HG03469 (cell line): Measurements from ENCODE around the gene ASIC2.

Experiments
- ATAC-seq: cut with Tn5 transposase; IDR thresholded peaks from one replicate; pipeline ENCODE4 v1.9.1; 2021; ENCODE audit warnings: mild to moderate bottlenecking, moderate library complexity, moderate number of reproducible peaks; ENCODE audit not compliant: unreplicated experiment

The ASIC2 gene

DNA sequence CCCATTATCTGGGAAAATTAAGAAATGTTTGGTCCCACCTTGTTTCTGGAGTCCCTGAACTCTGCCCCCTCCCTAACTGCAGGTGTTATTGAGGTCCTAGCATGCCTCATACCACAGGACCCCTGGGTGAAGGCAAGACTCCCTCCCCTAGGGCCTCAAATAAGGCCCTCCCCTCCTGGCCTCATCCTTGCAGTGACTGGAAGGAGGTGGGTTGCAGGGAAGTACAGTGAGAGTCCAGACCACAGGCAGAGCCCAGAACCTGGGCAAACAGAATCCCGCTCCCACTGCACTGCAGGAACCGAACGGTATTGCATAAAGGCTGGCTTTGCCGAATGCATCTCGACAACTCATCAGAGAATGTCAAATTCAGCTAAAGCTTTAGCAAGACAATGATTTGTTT lies 126.6 kb downstream of the ASIC2 start:
- ATAC-seq: no peak

DNA sequence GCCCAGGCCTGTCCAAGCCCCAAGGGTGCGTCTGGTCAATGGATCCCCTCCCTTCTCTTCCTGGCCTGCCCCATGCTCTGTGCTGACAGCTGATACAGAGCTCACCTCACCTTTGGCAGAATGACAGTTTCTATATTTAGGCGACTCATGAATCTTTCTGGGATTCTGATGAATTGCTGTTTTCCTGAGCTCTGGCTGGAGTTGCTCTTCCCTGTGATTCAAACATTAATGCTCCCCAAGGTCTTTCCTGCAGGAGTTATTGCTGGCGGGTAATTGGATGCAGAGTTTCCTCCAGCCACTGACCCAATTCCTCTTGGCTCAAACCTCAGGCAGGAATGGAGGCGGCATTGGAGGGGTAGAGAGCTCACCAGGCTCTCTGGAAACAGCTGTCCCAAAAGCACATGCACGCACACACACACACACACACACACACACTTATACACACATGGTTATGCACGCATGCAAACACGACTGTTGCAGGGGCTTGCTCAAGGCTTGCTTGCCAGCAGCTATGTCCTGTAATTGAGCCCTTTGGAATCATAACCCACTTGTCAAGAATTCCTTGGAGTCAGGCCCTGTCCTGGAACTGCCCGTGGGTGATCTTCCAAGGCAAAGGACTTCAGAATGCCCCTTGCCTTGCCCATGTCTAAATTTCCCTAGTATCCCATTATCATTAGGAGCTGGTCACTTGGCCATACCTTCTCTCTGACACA lies 128.8 kb downstream of the ASIC2 start:
- ATAC-seq: no peak

DNA sequence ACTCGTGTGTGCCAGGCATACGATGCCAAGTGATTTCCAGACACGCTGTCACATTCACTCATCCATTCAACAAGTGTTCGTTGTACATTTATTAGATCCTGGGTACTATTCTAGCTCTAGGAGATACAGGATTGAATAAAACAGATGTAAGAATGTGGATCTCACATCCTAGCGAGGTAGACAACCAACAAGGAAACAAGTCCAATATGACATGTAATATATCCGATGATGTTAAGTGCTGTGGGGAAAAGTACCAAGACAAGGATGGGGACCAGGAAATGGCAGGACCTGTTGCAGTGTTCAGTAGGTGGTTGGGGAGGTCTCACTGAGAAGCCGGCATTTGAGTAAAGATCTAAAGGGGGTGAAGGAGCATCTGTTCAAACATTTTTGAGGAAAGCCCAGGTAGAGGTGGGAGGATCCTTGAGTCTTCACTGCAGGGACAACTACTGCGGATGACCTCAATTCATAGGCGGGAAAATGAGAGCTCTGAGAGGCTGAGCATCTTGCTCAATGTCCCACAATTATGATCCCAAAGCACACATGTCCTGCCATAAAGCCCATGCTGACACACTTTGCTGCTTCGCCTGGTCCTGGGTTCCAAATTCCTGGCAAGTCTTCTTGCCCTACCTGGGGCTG lies 129.4 kb downstream of the ASIC2 start:
- ATAC-seq: no peak

DNA sequence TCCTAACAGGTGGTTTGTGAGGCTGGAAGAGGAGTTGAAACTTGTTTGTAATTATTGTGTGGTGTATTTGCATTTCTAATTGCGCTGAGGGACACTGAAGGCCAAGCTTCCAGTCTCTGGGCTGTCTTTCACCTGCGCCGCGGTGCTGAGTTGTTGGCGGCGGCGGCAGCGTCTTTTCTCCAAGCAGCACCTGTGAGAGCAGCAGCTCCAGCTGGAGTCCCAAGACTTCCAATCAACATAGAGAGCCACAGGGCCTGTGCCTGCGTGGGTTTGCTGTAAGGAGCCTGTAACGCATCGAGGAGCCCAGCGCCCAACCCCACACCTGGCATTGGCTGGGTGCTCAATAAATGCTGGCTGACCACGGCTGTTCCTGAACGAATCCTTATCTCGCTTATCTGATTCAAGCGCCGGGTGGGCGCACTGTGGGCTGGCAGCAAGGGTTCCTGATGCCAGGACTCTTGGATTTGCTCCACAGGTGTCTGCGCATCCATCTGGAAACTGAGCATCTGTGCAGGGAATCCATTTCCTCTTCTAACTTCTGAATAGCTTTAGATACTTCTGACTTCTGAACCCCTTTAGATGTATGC lies 138.1 kb downstream of the ASIC2 start:
- no peak for ATAC-seq

DNA sequence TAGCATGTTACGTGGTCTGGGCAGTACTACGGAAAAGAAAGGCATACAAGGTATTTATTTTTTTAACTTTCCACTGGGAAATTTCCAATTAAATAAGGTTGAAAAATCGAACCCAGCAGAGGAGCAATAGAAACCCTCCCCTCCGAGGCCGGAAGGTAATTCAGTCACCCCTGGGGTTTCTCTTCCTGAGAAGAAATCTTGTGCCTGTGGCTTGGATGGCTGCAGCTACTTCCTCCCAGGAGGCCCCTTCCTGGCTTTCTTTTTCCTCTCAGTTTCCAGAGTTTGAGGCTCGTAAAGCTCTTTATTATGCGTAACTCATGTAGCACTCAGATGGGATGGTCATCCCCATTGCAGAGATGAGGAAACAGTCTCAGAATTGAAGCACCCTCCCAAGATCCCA lies 140.3 kb downstream of the ASIC2 start:
- no peak for ATAC-seq

DNA sequence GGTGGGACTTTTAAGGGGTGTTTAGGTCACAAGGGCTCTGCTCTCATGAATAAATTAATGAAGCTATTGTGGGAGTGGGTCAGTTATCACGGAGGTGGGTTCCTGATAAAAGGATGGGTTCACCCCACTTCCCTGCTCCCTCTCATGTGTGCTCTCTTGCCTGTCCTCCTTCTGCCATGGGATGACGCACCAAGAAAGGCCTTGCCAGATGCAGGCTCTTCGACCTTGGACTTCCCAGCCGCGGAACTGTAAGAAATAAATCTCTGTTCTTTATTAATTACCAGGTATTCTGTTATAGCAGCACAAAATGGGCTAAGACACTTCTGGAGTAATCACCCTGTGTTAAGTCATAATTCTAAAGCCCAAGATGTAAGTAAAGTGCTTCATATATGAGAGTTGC lies 141.5 kb downstream of the ASIC2 start:
- no peak for ATAC-seq

DNA sequence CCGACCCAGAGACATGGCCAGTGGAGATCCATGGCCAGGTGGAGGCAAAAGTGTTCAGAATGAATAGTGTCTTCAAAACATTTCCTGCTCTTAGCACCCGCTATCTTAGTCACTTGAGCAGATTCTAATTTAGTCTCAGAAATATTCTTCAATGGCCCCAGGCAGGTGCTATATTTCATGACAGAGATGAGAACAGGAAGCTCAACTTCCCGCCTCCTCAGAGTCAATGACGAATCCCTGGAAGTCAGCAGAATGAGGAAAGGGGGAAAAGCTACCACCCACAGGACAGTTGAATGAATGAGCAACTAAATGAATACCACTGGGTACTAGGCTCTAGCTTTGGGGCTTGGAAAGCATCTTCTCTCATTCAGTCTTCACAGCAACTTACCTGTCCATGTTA lies 147.2 kb downstream of the ASIC2 start:
- ATAC-seq: no peak

DNA sequence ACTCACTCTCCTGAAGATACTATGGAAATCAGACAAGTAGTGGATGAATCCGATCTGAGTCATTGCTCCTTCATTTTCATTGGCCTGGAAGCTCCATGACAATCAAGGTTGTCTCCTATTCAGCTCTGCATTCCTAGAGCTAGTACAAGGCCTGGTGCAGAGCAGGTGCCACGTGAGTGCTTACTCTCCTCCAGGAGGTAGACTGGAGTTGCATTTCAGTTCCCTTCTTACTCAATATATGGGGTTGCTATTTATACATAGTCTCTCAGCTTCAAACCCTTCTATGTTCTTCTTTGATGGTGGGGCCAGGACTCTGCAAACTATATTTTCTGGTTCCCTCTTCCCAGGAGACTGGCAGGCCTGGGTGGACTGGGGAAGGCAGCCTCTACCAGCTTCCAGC lies 148.3 kb downstream of the ASIC2 start:
- no peak for ATAC-seq

DNA sequence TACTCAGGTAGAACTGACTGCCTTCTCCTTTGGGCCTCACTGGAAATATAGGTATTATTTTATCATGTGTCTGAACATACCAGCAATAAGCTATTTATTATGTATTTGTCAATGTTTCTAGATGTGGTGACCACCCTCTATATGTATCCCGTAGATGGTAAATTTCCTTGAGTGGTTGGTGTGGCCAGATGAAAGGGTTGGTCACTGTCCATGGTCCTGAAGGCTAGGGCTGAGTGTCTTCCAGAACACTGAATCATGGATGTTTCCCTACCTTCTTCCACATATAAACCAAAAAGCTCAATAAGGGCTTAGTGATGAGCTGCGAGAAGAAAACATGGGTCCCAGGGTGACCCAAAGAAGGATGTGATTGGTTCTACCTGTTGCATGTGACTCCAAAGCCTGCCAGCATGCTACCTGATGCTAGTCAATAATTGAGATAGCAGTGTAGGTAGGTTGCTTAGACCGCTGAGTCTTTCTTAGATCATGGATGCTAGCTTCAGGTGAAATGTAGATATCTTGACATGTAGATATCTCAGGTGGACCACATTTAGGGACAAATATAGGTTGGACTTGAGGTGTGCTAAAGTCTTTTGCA lies 150.3 kb downstream of the ASIC2 start:
- no peak for ATAC-seq

DNA sequence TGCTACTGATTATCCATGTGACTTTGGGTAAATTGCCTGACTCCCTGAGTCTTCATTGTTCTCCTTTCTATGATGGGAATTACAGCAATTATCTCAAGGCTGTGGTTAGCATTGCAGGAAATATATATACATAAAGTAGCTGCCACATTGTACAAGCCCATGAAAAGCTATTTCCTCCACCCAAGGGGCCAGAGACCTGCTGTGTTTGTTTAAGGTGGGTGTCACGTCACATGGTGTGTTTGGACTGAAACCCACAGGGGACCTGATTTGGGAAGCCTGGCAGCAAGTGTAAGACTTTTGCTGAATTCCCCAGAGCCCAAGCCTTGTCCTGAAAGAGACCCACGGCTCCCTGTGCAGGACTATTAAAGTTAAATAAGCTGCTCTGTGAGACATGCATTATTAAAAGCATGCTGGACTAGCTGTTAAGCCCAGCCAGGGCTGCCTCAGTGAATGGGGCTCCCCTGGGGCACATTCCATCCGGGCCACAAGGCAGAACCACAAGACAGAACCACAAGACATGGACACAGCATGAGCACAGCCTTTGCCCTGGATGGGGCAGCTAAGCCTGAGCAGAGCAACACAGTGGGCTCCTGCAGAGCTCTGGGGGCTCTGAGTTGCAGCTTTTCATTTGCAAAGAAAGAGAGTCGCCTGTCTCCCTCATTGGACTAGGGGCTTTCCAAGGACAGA lies 152.5 kb downstream of the ASIC2 start:
- ATAC-seq: no peak

DNA sequence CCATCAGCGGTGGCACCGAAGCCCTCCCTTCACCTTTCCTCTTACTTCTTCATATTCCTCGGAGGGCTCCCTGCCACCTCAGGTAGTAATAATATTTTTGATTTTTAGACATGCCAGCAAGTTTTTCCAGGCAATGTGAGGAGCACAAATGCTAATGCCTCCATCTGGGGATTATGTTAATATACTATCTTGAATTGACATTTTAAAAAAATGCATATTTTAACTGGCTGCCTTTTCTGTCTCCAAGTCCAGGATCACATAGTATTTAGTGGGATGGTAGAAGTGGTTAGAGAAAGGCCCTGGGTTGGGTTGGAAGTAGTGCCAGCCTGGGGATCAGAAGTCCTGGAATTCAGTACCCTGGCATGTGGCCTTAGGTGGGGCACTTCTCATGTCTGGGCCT lies 154.5 kb downstream of the ASIC2 start:
- no peak for ATAC-seq

DNA sequence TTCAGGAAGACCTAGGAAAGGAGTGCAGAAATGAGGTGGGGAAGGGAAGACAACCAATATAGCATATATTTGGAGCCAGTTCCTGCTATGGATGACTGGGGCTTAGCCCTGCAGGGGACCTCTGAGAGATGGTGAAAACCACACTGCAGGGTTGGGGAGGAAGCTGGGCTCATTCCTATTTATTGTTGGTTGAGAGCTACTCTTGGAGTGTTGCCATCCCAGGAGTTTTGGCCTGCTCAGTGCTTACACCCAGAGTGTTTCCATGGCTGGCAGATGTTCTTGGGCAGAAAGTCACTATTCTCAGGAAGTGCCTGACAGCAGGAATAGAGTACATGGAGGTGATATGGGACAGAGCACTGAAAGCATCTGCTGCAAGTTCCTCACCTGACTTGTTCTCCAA lies 155.7 kb downstream of the ASIC2 start:
- no peak for ATAC-seq

DNA sequence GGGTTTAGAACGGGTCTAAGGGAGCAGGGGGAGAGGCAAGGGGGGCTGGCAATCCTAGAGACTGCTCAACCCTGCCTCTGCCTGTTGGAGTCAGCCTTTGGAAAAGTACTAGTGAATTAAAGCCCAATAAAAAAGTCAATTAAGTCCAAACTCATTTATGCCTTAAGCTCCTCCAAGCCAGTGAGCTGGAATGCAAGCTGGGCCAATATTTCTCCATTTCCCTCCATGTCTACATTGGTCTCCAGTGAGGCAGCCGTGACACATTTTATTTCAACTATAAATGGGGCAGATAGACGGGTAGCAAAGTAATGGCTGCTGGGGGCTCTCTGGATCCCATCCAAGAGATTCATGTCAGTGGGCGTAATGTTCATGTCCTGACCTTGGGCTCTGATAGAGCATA lies 157.4 kb downstream of the ASIC2 start:
- no peak for ATAC-seq

DNA sequence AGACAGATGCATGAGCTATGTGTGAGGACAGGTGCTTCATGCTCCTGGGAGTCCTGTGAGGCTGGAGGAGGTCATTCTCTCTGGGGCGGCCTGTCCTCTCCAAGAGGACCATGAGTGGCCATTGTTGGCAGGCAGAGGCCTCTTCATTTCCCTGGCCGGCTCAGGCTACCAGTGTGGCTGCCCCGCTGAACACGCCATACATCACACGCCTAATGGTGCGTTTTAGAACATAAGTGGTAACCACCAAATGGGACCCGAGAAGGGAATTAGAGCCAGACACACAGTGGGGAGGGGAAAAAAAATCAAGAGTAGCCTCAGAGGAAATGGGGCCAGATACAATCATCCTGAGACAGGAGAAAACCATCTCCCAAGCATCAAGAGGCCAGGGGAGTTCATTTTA lies 161.5 kb downstream of the ASIC2 start:
- no peak for ATAC-seq

DNA sequence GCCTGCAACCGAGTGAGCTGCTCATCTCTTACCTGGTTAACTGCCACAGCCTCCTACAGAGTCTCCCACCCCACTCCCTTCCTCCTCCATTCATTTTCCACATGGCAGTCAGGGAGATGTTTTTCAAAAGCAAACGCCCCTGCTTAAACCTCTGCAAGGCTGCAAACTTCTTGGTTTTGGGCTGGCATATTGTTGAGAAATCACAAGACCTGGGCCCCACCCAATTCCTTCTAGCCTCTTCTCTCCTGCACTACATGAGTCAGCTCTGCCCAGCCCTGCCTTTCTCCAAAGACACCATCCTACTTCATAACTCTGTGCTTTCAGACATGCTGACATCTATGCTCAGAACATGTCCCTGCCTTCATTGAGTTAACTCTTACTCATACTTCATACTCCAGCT lies 165.4 kb downstream of the ASIC2 start:
- no peak for ATAC-seq

DNA sequence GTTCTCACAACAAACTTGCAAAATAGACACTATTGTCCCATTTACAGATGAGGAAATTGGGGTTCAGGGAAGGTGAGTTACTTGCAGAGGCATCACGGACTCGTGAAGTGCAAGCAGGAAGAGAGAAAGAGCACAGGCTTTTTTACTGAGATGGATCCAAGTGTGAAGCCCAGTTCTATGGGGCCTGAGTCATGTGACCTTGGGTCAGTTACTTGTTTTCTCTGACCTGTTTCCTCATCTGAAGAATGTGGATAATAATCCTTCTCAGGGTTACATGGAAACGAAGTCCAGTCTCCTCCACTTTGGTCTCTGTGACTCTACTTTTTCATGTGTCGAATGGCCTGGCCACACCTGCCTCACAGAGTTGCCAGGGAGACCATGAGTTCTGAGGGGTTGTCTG lies 167.0 kb downstream of the ASIC2 start:
- ATAC-seq: no peak

DNA sequence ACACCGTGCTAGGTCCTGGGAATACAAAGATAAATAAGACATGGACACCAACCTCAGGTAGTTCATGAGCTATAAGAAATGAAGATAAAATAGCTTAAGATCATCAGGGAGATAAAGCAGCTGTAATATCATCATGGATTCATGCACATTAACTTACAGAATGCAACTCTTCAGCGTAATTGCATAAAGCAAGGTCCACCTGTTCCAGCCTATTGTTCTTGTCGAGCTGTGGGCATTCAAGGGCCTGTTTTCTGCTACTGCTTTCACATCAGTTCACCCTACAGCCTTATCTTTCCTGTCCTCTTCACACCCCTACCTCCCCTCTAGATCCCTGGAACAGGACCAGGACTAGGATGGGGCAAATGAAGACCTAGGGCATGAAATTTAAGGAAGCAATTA lies 167.5 kb downstream of the ASIC2 start:
- ATAC-seq: no peak

DNA sequence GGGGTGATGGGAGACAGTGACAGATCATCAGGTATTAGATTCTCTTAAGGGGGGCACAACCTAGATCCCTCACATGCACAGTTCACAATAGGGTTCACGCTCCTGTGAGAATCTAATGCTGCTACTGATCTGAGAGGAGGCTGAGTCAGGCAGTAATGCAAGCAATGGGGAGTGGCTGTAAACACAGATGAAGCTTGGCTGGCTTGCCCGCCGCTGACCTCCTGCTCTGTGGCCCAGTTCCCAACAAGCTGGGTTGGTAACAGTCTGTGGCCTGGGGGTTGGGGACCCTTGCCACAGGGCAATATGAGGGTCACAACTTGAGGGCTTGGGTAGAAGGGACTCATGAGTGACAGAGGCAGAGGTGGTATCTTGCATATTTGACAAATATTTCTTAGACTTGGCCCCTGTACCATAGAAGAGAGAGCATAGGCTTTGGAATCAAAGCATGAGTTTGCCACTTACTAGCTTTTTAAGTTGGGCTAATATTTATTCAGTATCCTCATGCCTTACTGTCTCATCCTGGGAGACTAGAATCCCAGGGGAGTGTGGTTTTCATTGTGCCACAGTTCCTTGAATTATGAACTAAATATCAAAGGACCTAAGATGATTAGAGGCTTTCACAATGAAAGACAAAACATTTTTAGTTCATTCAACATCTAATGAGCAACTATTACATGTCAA lies 168.1 kb downstream of the ASIC2 start:
- no peak for ATAC-seq

DNA sequence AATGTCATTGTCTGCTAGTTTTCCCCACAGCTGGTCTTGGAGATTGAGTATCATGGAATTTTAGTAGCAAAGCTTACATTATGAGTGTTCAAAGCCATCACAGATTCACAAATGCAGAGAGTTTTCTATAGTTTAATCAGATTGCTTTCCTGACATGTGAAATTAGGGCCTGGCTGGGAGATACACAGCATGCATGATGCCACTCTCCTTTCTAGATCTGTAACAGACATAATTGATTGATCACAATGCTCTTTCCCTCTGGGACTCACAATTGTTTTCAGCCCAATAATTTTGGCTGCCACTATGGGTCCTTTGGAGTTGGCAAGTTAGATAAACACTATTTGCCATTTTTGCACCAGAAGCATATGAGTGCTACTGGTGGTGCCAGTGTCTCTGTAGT lies 168.9 kb downstream of the ASIC2 start:
- ATAC-seq: no peak

DNA sequence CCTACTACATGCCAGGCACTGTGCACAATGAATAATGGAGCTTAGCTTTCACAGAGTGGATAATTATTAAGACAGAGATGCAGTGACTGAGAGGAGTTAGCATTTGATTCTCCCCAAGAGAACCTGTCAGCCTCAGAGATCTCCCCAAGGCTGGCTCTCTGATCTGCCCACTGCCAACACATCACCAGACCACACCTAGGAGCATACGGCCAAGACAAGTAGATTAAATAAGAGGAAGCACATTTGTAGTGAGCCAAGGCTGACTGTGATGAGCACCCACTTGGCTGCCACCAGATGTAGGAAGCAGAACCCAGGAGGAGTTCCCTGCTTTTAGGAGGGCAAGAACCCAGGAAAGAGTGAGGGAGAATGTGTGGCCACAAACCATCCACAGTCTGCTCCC lies 171.3 kb downstream of the ASIC2 start:
- ATAC-seq: no peak

DNA sequence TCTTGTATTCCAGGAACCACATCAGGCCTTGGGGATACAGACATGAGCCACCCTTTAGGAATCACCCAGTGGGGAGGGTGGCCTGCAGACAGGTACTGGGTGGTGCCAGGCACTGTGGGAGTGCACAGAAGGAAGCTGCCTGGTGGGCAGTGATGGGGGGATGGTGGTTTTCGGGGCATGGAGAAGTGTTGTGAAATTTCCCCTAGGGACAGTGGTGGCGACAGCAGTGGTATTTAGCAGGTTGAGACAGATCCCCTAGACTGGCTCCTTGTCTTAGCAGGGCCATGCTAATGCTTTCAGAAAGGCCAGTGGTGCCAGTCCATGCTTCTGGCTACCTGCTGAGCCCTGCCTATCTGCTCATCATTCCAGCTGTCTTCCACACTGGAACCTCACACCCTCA lies 171.8 kb downstream of the ASIC2 start:
- no peak for ATAC-seq
